CD14-positive monocyte (primary cell): ENCODE results near the gene MRGPRD. TPM values are rescaled to one million over a fixed set of nuclear protein-coding genes. Genes with fewer than 3 reads are reported as not detected.

Experiments used
- DNase-seq, 3 donors: peaks; one replicate each; pipeline ENCODE4 v3.0.0-alpha.2; 2011 to 2022
- H2AFZ ChIP-seq: 2 replicates; pipeline ENCODE4 v1.6.0; 2012; ENCODE audit warnings: mild to moderate bottlenecking, low read depth, low read length, inconsistent platforms; ENCODE audit not compliant: insufficient read depth, poor library complexity, severe bottlenecking
- H3K27ac ChIP-seq, 2 donors: 1 replicate in 1 of 2; 2 replicates in 1 of 2; pipeline ENCODE4 v1.5.1; 2012 to 2013; ENCODE audit warnings: low read length in 2 of 2, control low read depth in 1 of 2, inconsistent platforms in 1 of 2, low read depth in 1 of 2, mild to moderate bottlenecking in 1 of 2
- H3K27me3 ChIP-seq, 2 donors: one replicate each; pipeline versions ENCODE4 v1.6.0 to v1.6.1; 2011 to 2013; ENCODE audit warnings: low read length in 2 of 2; ENCODE audit not compliant: control insufficient read depth in 2 of 2, insufficient read depth in 2 of 2
- H3K36me3 ChIP-seq, 2 donors: replicated peaks in 1 of 2; 1 replicate in 1 of 2; 2 replicates in 1 of 2; pipeline versions ENCODE4 v1.5.1 to v1.6.1; 2012 to 2013; ENCODE audit warnings: low read length in 2 of 2, control low read depth in 1 of 2, inconsistent platforms in 1 of 2, mild to moderate bottlenecking in 1 of 2; ENCODE audit not compliant: insufficient read depth in 2 of 2, control insufficient read depth in 1 of 2
- H3K4me1 ChIP-seq, 2 donors: 1 replicate in 1 of 2; 2 replicates in 1 of 2; pipeline versions ENCODE4 v1.5.1 to v1.6.1; 2012 to 2013; ENCODE audit warnings: low read length in 2 of 2, control low read depth in 1 of 2, inconsistent platforms in 1 of 2, mild to moderate bottlenecking in 1 of 2, moderate library complexity in 1 of 2; ENCODE audit not compliant: insufficient read depth in 2 of 2, control insufficient read depth in 1 of 2
- H3K4me2 ChIP-seq: replicated peaks from 2 replicates; pipeline ENCODE3; 2012; ENCODE audit warnings: low read length, moderate library complexity, mild to moderate bottlenecking; ENCODE audit not compliant: poor library complexity, severe bottlenecking; ENCODE audit errors: extremely low read depth
- H3K4me3 ChIP-seq, 3 experiments: fragments of 200-600 bp in 1 of 3; sonication (generic) in 1 of 3; replicated peaks in 1 of 3; 1 replicate in 2 of 3; 2 replicates in 1 of 3; pipeline ENCODE4 v1.5.1; 2011 to 2013; ENCODE audit warnings: low read length in 3 of 3, mild to moderate bottlenecking in 3 of 3, control low read depth in 2 of 3, low read depth in 2 of 3, inconsistent platforms in 1 of 3, moderate library complexity in 1 of 3
- H3K79me2 ChIP-seq: 2 replicates; pipeline ENCODE4 v1.6.0; 2012; ENCODE audit warnings: mild to moderate bottlenecking, control low read depth, inconsistent platforms, low read length, moderate library complexity; ENCODE audit not compliant: insufficient read depth
- H3K9ac ChIP-seq: 2 replicates; pipeline ENCODE4 v1.6.0; 2017; ENCODE audit warnings: low read length, mild to moderate bottlenecking; ENCODE audit not compliant: insufficient read depth, poor library complexity, severe bottlenecking
- H3K9me3 ChIP-seq, 2 donors: replicated peaks in 1 of 2; 1 replicate in 1 of 2; 2 replicates in 1 of 2; pipeline versions ENCODE4 v1.5.1 to v1.6.1; 2012 to 2013; ENCODE audit warnings: low read length in 2 of 2, control low read depth in 1 of 2; ENCODE audit not compliant: control insufficient read depth in 1 of 2, insufficient read depth in 1 of 2
- H4K20me1 ChIP-seq: 2 replicates; pipeline ENCODE4 v1.6.0; 2012; ENCODE audit warnings: mild to moderate bottlenecking, low read length, control low read depth, moderate library complexity; ENCODE audit not compliant: insufficient read depth
- H3K27ac Mint-ChIP-seq, 7 donors: one replicate each; pipeline ENCODE4 v1.8.0; 2020; ENCODE audit warnings: mild to moderate bottlenecking in 7 of 7, mixed read lengths in 7 of 7, moderate library complexity in 6 of 7, inconsistent platforms in 2 of 7
- H3K27me3 Mint-ChIP-seq, 3 donors: one replicate each; pipeline ENCODE4 v1.8.0; 2021 to 2022; ENCODE audit warnings: low read depth in 3 of 3, mild to moderate bottlenecking in 3 of 3, mixed read lengths in 3 of 3, moderate library complexity in 3 of 3, inconsistent platforms in 1 of 3
- H3K36me3 Mint-ChIP-seq, 2 donors: one replicate each; pipeline ENCODE4 v1.8.0; 2020; ENCODE audit warnings: mixed read lengths in 2 of 2, inconsistent platforms in 1 of 2, mild to moderate bottlenecking in 1 of 2
- H3K4me1 Mint-ChIP-seq: one replicate; pipeline ENCODE4 v1.8.0; 2020; ENCODE audit warnings: mild to moderate bottlenecking, mixed read lengths
- H3K4me3 Mint-ChIP-seq, 2 donors: one replicate each; pipeline ENCODE4 v1.8.0; 2020; ENCODE audit warnings: mild to moderate bottlenecking in 2 of 2, mixed read lengths in 2 of 2, moderate library complexity in 1 of 2
- H3K9me3 Mint-ChIP-seq, 7 donors: one replicate each; pipeline ENCODE4 v1.8.0; 2020 to 2022; ENCODE audit warnings: mixed read lengths in 7 of 7, mild to moderate bottlenecking in 6 of 7, moderate library complexity in 6 of 7, inconsistent platforms in 2 of 7
- WGBS: methylation state at CpG from one replicate; pipeline ENCODE4 v1.1.5; 2013; ENCODE audit warnings: missing lambda C conversion rate; ENCODE audit not compliant: insufficient coverage; 5-methylcytosine and 5-hydroxymethylcytosine counted together
- intact Hi-C, 2 donors: fragments of 100-400 bp; cut with micrococcal nuclease; formaldehyde crosslinking; loops; one replicate each; pipeline versions ENCODE4 v1.15.0 to v1.15.1; 2023
- polyA plus RNA-seq, 3 donors: library from polyadenylated mRNA; depleted of rRNA in 1 of 3; unstranded in 2 of 3; stranded (reverse) in 1 of 3; fragments of 300-500 nt in 2 of 3; fragments of >200 nt in 1 of 3; fragmentation: Illumina TruSeq in 2 of 3; gene quantifications; 1 replicate in 2 of 3; 2 replicates in 1 of 3; pipeline ENCODE4 v1.2.3, GENCODE V29; 2012 to 2021
- TF ChIP-seq, protein P1 (sequence below): fragments of 200-600 bp; IDR thresholded peaks from one replicate; pipeline ENCODE4 v1.8.0; 2022; ENCODE audit warnings: antibody characterized with exemption, mild to moderate bottlenecking

Gene MRGPRD
- polyA plus RNA-seq, 3 donors, result not detected

- no peak overlapping the region for H3K4me3 ChIP-seq
- no peak overlapping the region for H3K27ac ChIP-seq
- Mint-ChIP-seq H3K36me3 (no peaks in the 10 kb centered on the region), H3K4me3 (no peak overlapping the region), H3K4me1 (peaks cover 13% of the 10 kb centered on the region), H3K9me3 (peaks cover 0 to 2% (median 0%) of the 10 kb centered on the region in 7 donors), H3K27ac (peak overlapping the region in 1 of 7 donors; percentile 72), H3K27me3 (peaks cover 12 to 39% (median 26%) of the 10 kb centered on the region in 3 donors)
- no peak for DNase-seq
- TF ChIP-seq, protein P1, sequence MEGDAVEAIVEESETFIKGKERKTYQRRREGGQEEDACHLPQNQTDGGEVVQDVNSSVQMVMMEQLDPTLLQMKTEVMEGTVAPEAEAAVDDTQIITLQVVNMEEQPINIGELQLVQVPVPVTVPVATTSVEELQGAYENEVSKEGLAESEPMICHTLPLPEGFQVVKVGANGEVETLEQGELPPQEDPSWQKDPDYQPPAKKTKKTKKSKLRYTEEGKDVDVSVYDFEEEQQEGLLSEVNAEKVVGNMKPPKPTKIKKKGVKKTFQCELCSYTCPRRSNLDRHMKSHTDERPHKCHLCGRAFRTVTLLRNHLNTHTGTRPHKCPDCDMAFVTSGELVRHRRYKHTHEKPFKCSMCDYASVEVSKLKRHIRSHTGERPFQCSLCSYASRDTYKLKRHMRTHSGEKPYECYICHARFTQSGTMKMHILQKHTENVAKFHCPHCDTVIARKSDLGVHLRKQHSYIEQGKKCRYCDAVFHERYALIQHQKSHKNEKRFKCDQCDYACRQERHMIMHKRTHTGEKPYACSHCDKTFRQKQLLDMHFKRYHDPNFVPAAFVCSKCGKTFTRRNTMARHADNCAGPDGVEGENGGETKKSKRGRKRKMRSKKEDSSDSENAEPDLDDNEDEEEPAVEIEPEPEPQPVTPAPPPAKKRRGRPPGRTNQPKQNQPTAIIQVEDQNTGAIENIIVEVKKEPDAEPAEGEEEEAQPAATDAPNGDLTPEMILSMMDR, result no peak
- WGBS, result 92% methylated on average over 9 of the region's 9 CpGs
- H3K4me1 ChIP-seq, result peaks cover 0 to 10% of the 10 kb centered on the region in 2 donors
- no peaks in the 10 kb centered on the region for H3K27me3 ChIP-seq
- no peaks in the 10 kb centered on the region for H3K36me3 ChIP-seq
- H3K9ac ChIP-seq, result no peak overlapping the region
- no peak overlapping the region for H2AFZ ChIP-seq
- intact Hi-C loops, result loop anchor here in 1 of 2 donors (10.0 kb wide), 1 partner anchor 81 kb away; no protein-coding TSS in a partner anchor
- no peaks in the 10 kb centered on the region for H3K79me2 ChIP-seq
- H3K4me2 ChIP-seq, result no peak overlapping the region
- no peaks in the 10 kb centered on the region for H4K20me1 ChIP-seq
- no peaks in the 10 kb centered on the region for H3K9me3 ChIP-seq
Observed at GRCh38 chr11:69003301-69003865, 22.6 kb upstream of the MRGPRD start.

DNA sequence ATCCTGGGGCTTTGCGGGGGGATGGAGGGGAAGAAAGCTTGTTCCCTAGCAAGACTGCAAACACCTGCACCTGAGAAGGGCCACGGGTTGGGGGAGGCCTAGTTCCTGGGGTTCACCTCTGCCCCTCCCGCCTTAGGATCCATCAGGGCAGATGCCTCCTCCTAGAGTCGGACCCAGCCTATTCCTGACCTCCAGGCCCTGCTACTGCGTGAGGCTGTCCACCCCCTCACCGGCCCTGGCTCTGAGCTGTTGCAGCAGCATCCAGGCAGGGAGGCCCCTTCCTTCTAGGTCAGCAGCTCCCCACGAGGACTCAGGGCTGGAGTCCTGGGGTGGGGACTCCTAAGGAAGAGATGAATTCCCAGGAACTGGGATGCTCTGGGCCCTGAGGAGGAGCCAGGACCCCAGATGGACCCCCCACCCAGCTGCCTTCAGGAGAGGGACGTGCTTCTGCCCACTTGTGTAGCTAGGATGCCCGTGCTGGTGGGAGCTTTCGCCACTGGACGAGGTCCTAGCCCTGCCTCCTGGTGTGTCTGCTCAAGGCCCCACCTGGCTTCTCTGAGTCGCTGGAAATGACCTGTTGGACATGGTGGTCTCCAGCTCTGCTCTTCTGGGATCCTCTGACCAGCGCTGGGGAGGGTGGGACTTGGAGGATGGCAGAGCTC is 21.9 kb upstream of the MRGPRD start:
- Histone ChIP-seq H3K4me1 (peaks cover 0 to 3% of the 10 kb centered on the region in 2 donors), H3K27ac (no peak overlapping the region), H3K79me2 (no peaks in the 10 kb centered on the region), H4K20me1 (no peaks in the 10 kb centered on the region), H3K4me2 (no peak overlapping the region), H3K27me3 (no peaks in the 10 kb centered on the region), H3K9ac (no peak overlapping the region), H3K36me3 (no peaks in the 10 kb centered on the region), H2AFZ (no peak overlapping the region), H3K4me3 (no peak overlapping the region), H3K9me3 (no peaks in the 10 kb centered on the region)
- peaks cover 13 to 37% (median 25%) of the 10 kb centered on the region in 3 donors for H3K27me3 Mint-ChIP-seq
- 95% methylated on average over 10 of the region's 13 CpGs for whole genome bisulfite sequencing
- intact Hi-C loops, result loop anchor here in 1 of 2 donors (10.0 kb wide), 1 partner anchor 82 kb away; no protein-coding TSS in a partner anchor
- peaks cover 0 to 2% (median 0%) of the 10 kb centered on the region in 7 donors for H3K9me3 Mint-ChIP-seq
- no peaks in the 10 kb centered on the region for H3K36me3 Mint-ChIP-seq
- TF ChIP-seq, protein P1, result no peak
- DNase-seq, result no peak
- peaks cover 9% of the 10 kb centered on the region for H3K4me1 Mint-ChIP-seq
- no peak overlapping the region for H3K4me3 Mint-ChIP-seq
- H3K27ac Mint-ChIP-seq, result no peak overlapping the region
